ENCODE data around the gene SCRG1. TPM values are rescaled to one million over a fixed set of nuclear protein-coding genes. Genes with fewer than 3 reads are reported as not detected.

Gene SCRG1
- total RNA-seq, 1 donor from 2014 or later, result 2.3 TPM

DNA sequence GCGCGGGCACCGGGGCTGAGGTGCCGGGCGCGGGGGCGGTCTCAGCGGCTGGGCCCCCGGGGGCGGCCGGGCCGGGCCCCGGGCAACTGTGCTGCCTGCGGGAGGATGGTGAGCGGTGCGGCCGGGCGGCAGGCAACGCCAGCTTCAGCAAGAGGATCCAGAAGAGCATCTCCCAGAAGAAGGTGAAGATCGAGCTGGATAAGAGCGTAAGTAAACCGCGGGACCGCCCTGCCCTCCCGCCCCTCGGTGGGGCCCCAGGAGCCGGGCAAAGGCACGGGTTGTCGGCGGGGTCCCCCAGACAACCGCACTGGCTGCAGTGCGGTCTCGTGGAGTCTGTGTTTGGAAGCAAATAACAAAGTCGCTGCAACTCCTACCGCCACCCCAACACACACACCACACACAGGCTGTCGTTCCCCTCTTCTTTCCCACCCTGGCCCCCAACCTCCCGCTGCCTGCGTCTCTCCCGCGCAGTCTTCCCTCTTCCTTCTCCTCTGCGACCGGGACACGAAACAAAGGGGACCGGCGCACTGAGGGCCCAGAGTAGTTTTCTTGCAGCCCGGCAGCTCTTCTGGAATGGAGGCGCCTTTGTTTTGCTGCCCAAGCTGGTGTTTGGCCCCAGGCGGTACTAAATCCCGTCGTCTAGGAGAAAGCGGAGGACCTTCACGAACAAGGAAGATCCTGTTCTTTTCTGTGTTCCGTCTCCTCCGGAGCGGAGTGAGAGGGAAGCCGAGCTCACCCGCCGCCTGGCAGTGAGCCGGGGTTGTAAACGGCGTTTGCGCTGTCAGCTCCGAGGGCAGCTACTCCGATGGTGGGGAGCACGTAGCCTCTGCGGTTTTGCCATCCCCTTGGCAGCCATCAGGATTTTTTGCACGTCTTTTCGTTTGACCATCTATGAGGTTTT is 27.4 kb downstream of the SCRG1 start:
- peak in 1 of 2 donors; percentile 82 for DNase-seq (ENCODE audit: low spot score in 2 of 2)
- no peaks in the 10 kb centered on the region for H3K27me3 ChIP-seq
- peak overlapping the region; percentile 87 to 92 for H3K27ac ChIP-seq
- intact Hi-C loops (cut with DNase I), result loop anchor here (1.0 to 5.0 kb wide), 2 partner anchors 28 to 46 kb away; partner anchors contain the start of gene SCRG1
- no peaks in the 10 kb centered on the region for H3K9me3 ChIP-seq
- TF ChIP-seq, protein P1, sequence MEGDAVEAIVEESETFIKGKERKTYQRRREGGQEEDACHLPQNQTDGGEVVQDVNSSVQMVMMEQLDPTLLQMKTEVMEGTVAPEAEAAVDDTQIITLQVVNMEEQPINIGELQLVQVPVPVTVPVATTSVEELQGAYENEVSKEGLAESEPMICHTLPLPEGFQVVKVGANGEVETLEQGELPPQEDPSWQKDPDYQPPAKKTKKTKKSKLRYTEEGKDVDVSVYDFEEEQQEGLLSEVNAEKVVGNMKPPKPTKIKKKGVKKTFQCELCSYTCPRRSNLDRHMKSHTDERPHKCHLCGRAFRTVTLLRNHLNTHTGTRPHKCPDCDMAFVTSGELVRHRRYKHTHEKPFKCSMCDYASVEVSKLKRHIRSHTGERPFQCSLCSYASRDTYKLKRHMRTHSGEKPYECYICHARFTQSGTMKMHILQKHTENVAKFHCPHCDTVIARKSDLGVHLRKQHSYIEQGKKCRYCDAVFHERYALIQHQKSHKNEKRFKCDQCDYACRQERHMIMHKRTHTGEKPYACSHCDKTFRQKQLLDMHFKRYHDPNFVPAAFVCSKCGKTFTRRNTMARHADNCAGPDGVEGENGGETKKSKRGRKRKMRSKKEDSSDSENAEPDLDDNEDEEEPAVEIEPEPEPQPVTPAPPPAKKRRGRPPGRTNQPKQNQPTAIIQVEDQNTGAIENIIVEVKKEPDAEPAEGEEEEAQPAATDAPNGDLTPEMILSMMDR (IDR thresholded peaks at IDR 0.05), result no peak
- H3K36me3 ChIP-seq, result peaks cover 0 to 3% of the 10 kb centered on the region in 2 donors
- H3K4me3 ChIP-seq, result peak overlapping the region; percentile 77 to 79
- H3K4me1 ChIP-seq, result peaks cover 3 to 25% of the 10 kb centered on the region in 2 donors

DNA sequence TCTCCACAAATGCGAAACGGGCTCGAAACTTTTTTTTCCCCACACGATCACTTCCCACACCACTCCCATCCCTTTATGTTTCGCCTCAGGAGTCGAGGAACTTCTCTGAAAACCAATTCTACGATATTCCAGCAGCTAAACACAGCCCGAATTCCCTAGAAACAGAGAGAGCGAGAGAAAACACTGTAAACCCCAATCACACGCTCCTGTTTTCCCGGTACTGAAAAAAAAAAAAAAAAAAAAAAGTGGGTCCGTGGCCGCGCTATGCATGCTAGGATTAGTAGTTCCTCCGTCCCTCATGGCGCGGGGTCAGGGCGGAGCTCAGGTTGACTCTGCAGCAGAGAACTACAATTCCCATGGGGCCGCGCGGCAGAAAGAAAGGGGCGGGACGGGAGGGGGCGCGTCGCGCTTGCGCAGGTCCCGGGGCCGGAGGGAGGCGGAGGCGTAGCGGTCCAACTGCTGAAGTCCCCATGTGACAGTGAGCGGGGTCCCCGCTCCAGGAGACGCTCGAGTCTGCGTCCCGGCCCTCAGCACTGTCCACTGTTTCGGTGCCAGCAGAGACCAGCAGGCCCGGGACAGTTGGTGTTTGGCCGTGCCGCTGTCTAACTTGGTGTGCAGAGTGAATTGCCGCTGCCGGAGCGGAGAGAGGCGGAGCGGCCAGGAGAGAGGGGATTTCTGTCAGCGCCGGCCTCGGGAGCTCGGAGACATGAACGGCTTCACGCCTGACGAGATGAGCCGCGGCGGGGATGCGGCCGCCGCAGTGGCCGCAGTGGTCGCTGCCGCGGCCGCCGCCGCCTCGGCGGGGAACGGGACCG is 28.2 kb downstream of the SCRG1 start, which contains the start of gene SAP30:
Gene SAP30, plus strand, starts transcription at position 478 of the 815 bp plus-strand sequence. Its CDS starts 229 bp downstream, at position 707.
- Histone ChIP-seq H3K27me3 (no peaks in the 10 kb centered on the region), H3K27ac (peak within 1 kb of the TSS; percentile 92 to 97), H3K36me3 (peaks cover 0 to 3% of the 10 kb centered on the region in 2 donors), H3K4me1 (peaks cover 3 to 21% of the 10 kb centered on the region in 2 donors), H3K9me3 (no peaks in the 10 kb centered on the region), H3K4me3 (peak within 1 kb of the TSS; percentile 77 to 79)
- intact Hi-C loops (cut with DNase I), result loop anchor here (1.0 to 5.0 kb wide), 3 partner anchors 36 to 913 kb away; partner anchors contain the start of genes CEP44, FBXO8 and HMGB2
- peak; percentile 94 to 99 for DNase-seq (ENCODE audit: low spot score in 2 of 2)
- TF ChIP-seq, protein P1 (IDR thresholded peaks at IDR 0.05), result no peak

DNA sequence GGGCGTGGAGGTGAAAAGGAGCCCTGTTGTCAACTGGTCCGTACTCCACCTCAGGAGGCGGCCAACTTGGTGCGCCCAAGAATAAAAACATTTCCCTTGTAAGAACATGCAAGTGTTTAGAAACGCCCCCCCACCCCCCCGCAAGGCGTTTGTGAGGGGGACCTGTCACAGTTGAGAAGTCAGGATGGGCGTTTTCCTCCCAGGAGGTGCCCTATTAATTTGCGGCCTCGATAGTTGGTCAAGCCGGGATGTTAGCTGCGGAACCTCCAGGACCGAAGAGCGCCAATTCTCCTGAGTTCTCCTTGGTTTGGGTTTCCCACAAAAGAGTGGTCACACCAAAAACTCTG is 28.8 kb downstream of the SCRG1 start:
- Histone ChIP-seq H3K27ac (peak overlapping the region; percentile 92 to 97), H3K4me1 (peaks cover 3 to 16% of the 10 kb centered on the region in 2 donors), H3K9me3 (no peaks in the 10 kb centered on the region), H3K27me3 (no peaks in the 10 kb centered on the region), H3K36me3 (peaks cover 0 to 3% of the 10 kb centered on the region in 2 donors), H3K4me3 (peak overlapping the region; percentile 77 to 79)
- peak; percentile 56 to 92 for DNase-seq (ENCODE audit: low spot score in 2 of 2)
- intact Hi-C loops (cut with DNase I), result loop anchor here (1.0 to 5.0 kb wide), 3 partner anchors 36 to 913 kb away; partner anchors contain the start of genes CEP44, FBXO8 and HMGB2
- TF ChIP-seq, protein P1 (IDR thresholded peaks at IDR 0.05), result no peak

DNA sequence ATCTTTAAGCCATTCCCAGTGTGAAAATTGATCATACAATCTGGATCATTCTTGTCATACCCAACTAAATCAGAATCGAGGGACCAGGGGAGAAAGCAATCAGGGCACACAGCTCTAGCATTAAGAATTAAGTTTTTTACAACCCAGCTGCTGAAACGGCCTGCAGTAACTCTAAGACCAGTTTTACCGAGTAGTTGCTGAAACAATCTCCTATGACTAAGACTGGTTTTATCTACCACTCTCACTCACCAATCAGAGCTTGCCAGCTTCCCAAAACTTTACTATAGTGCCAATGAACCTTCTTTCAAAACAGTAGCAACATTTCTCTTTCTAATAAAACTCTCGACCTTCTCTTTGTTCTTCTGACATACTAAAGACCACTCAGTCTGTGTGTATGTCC is 31.0 kb downstream of the SCRG1 start:
- TF ChIP-seq, protein P1 (IDR thresholded peaks at IDR 0.05), result no peak
- no peaks in the 10 kb centered on the region for H3K36me3 ChIP-seq
- intact Hi-C loops (cut with DNase I), result loop anchor here (5.0 kb wide), 1 partner anchor 51 kb away; no protein-coding TSS in a partner anchor
- H3K4me3 ChIP-seq, result peak overlapping the region; percentile 28 to 79
- no peaks in the 10 kb centered on the region for H3K9me3 ChIP-seq
- DNase-seq (ENCODE audit: low spot score in 2 of 2), result no peak
- no peaks in the 10 kb centered on the region for H3K27me3 ChIP-seq
- peaks cover 0 to 7% of the 10 kb centered on the region in 2 donors for H3K4me1 ChIP-seq
- peak overlapping the region in 1 of 2 donors; percentile 19 for H3K27ac ChIP-seq

DNA sequence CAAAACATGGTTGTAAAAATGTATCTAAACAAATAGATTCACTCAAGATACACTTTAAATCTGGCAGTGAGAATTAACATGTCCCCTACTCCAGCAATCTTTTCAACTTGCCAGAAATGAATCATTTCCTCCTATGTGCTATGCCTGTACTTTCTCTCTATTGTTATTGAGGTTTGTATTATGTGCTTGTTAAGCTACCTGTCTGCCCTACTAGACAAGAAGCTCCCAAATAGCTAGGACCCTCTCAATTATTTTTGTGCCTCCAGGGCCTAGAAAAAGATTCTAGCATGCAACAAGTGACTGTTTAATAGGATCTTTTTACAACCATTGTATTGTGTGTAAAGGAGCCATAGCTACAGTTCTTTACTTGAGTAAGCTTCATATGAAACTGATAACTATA is 31.6 kb downstream of the SCRG1 start:
- Histone ChIP-seq H3K36me3 (no peaks in the 10 kb centered on the region), H3K4me3 (peak overlapping the region in 1 of 2 donors; percentile 79), H3K27ac (peak overlapping the region in 1 of 2 donors; percentile 58), H3K27me3 (no peaks in the 10 kb centered on the region), H3K9me3 (no peaks in the 10 kb centered on the region), H3K4me1 (peaks cover 0 to 7% of the 10 kb centered on the region in 2 donors)
- TF ChIP-seq, protein P1 (IDR thresholded peaks at IDR 0.05), result no peak
- no peak for DNase-seq (ENCODE audit: low spot score in 2 of 2)
- intact Hi-C loops (cut with DNase I), result loop anchor here (5.0 kb wide), 1 partner anchor 50 kb away; no protein-coding TSS in a partner anchor
